Spinal cord (tissue), 10 donors: Measurements from ENCODE around the gene HSPA4. TPM values are rescaled to one million over a fixed set of nuclear protein-coding genes. Genes with fewer than 3 reads are reported as not detected.
"Not testable (repeated sequence)": the region's sequence is repeated elsewhere in the genome, so short reads cannot be mapped to it uniquely, and the experiment has no call there.

ENCODE experiments used
- DNase-seq, 6 donors: peaks; one replicate each; pipeline versions ENCODE4 v3.0.0 to v3.0.0-alpha.2; 2013 to 2015; ENCODE audit warnings: low spot score in 6 of 6, low read depth in 4 of 6
- H3K27ac ChIP-seq: one replicate; pipeline ENCODE4 v1.5.1; 2013; ENCODE audit warnings: low read depth, low read length, control low read depth
- H3K27me3 ChIP-seq: one replicate; pipeline ENCODE4 v1.6.1; 2013; ENCODE audit warnings: low read length; ENCODE audit not compliant: control insufficient read depth, insufficient read depth
- H3K36me3 ChIP-seq: one replicate; pipeline ENCODE4 v1.6.1; 2013; ENCODE audit warnings: low read length; ENCODE audit not compliant: control insufficient read depth, insufficient read depth
- H3K4me1 ChIP-seq: one replicate; pipeline ENCODE4 v1.6.1; 2013; ENCODE audit warnings: low read length; ENCODE audit not compliant: control insufficient read depth, insufficient read depth
- H3K4me3 ChIP-seq: one replicate; pipeline ENCODE4 v1.5.1; 2013; ENCODE audit warnings: low read depth, low read length, control low read depth
- H3K9me3 ChIP-seq: one replicate; pipeline ENCODE4 v1.6.1; 2013; ENCODE audit warnings: low read length; ENCODE audit not compliant: control insufficient read depth, insufficient read depth
- WGBS: methylation state at CpG from one replicate; pipeline ENCODE4 v1.1.5; 2013; ENCODE audit warnings: missing lambda C conversion rate; ENCODE audit not compliant: insufficient coverage; 5-methylcytosine and 5-hydroxymethylcytosine counted together
- polyA plus RNA-seq, 2 donors: library from polyadenylated mRNA; unstranded; fragments of 120-200 nt; gene quantifications; one replicate each; pipeline ENCODE4 v1.2.1, GENCODE V29; 2013; ENCODE audit not compliant: insufficient read length in 2 of 2
- total RNA-seq, 2 donors: library from RNA; depleted of rRNA in 1 of 2; stranded (reverse); fragments of 120-200 nt in 1 of 2; fragments of >200 nt in 1 of 2; gene quantifications; one replicate each; pipeline versions ENCODE4 v1.2.3 to v1.2.4, GENCODE V29; 2013 to 2014
- donor health status: healthy.

Gene HSPA4
- total and polyA plus RNA-seq, 4 donors = 75.8 to 114 (median 87.7) TPM

DNA sequence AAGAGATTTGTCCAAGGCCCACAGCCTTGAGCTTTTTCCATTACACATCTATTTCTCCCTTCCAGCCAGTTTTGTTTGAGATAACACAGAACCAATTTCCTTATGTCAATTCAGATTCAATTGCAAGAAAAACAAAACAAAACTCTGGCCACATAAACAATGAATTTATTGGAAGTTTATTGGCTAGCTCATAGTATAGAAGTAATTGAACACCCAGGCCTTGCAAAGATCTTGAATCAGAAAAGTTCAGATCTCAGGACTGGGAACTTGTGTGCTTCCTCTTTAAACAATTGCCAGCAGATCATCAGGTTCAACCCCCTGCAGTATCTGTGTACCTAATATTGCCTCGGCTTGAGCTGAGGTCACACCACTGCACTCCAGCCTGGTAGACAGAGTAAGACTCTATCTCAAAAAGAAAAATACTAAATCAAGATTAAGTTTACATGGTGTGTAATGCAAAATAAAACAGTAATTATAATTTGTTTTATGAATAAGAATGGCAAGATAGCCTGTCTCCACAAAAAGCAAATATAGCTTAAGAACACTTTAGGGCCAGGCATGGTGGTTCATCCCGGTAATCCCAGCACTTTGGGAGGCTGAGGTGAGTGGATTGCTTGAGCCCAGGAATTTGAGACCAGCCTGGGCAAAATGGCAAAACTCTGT lies 21.3 kb upstream of the HSPA4 start:
- no peak for DNase-seq
- WGBS = no CpG with 5 or more reads among the region's 2 CpGs
- H3K9me3 ChIP-seq = no peaks in the 10 kb centered on the region
- no peaks in the 10 kb centered on the region for H3K27me3 ChIP-seq
- no peak overlapping the region for H3K4me3 ChIP-seq
- no peaks in the 10 kb centered on the region for H3K4me1 ChIP-seq
- no peak overlapping the region for H3K27ac ChIP-seq
- H3K36me3 ChIP-seq = no peaks in the 10 kb centered on the region

DNA sequence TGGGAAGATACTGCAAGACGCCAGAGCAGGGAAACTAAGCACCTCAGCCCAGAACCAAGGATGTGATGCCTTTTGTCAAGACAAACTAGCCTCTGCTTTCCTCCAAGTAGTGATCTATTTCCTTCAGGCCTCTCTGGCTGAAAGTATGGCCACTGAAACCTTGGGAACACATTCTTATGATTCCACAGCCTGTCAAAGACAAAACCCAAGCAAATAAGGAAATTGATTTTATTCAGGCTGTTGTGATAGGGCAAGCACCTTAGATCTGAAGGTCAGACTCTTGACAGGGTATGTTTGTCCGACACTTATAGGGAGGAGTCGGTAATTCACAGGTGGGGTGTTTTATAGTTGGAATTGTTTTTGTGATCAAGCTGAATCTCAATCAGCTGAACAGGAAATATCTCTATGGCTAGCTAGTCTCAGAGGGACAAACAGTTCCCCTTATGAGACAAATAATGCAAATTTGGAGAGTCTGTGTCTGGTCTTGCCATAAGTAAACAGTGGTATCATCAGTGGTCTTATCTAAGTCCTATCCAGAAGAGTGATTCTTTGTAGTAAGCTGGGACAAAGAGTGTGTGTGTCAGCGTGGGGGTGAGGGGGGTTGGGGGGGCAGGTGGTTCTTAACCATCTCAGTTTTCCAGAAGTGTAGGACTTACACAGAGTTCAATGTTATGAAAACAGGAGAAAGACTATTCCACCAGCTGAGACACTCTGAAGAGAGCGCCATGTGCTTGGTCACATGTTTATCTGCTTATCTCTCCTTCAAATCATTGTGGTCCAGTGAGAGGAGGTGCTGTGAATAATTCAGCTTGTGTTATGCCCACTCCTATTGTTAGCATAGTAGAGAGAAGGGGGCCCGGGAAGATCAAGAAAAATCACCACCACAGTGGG lies 18.7 kb upstream of the HSPA4 start:
- 94% methylated on average over 2 of the region's 6 CpGs for WGBS
- no peak overlapping the region for H3K4me3 ChIP-seq
- no peak overlapping the region for H3K27ac ChIP-seq
- H3K27me3 ChIP-seq = no peaks in the 10 kb centered on the region
- no peaks in the 10 kb centered on the region for H3K36me3 ChIP-seq
- H3K4me1 ChIP-seq = no peaks in the 10 kb centered on the region
- DNase-seq = peak in 1 of 6 donors; percentile 27
- no peaks in the 10 kb centered on the region for H3K9me3 ChIP-seq

DNA sequence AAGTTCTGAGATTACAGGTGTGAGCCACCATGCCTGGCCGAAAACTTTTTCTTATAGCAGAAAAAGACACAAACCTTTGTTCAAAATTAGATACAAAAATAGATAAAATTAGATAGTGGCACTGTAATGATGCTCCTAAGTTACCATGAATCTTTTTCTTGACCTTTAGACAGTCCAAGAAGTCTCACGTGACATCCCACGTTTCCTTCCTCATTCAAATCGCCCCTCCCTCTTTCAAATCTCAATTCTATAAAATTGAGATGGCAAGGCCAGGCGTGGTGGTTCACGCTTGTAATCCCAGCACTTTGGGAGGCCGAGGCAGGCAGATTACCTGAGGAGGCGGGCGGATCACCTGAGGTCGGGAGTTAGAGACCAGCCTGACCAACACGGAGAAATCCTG lies 17.7 kb upstream of the HSPA4 start:
- Histone ChIP-seq H3K4me1 (no peaks in the 10 kb centered on the region), H3K4me3 (no peak overlapping the region), H3K9me3 (no peaks in the 10 kb centered on the region), H3K36me3 (no peaks in the 10 kb centered on the region), H3K27me3 (no peaks in the 10 kb centered on the region), H3K27ac (no peak overlapping the region)
- WGBS = 94% methylated on average over 9 of the region's 11 CpGs
- DNase-seq = no peak

DNA sequence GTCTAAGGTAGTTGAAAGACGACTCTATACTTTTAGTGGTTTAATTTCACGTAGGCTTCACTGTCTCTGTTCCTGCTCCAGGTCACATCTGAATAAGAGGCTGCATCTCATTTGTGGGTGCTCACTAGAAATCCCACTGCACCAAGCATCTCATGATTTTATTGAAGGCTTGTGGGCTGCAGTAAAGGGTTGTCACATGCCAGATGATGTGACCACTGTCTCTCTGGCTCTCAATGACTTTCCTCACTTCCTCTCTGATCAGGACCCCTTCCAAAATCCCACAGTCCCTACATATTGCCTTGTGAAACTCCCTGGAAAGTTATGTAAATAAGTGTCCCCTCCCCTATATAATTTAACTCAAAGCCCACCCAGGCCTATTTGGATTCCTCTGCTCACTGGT lies 16.6 kb upstream of the HSPA4 start:
- Histone ChIP-seq H3K36me3 (no peaks in the 10 kb centered on the region), H3K4me3 (no peak overlapping the region), H3K9me3 (no peaks in the 10 kb centered on the region), H3K4me1 (no peaks in the 10 kb centered on the region), H3K27me3 (no peaks in the 10 kb centered on the region), H3K27ac (no peak overlapping the region)
- WGBS = no CpG with 5 or more reads among the region's 2 CpGs
- no peak for DNase-seq

DNA sequence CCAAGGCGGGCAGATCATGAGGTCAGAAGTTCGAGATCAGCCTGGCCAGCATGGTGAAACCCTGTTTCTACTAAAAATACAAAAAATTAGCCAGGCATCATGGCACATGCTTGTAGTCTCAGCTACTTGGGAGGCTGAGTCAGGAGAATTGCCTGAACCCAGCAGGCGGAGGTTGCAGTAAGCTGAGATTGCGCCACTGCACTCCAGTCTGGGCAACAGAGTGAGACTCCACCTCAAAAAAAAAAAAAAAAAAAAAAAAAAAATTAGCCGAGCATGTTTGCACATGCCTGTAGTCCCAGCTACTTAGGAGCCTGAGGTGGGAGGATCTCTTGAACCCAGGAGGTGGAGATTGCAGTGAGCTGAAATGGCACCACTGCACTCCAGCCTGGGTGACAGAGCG lies 15.1 kb upstream of the HSPA4 start:
- WGBS = 100% methylated on average over 2 of the region's 6 CpGs
- H3K27ac ChIP-seq, H3K36me3 ChIP-seq, H3K9me3 ChIP-seq, H3K27me3 ChIP-seq, DNase-seq, H3K4me1 ChIP-seq, H3K4me3 ChIP-seq: not testable (repeated sequence)

DNA sequence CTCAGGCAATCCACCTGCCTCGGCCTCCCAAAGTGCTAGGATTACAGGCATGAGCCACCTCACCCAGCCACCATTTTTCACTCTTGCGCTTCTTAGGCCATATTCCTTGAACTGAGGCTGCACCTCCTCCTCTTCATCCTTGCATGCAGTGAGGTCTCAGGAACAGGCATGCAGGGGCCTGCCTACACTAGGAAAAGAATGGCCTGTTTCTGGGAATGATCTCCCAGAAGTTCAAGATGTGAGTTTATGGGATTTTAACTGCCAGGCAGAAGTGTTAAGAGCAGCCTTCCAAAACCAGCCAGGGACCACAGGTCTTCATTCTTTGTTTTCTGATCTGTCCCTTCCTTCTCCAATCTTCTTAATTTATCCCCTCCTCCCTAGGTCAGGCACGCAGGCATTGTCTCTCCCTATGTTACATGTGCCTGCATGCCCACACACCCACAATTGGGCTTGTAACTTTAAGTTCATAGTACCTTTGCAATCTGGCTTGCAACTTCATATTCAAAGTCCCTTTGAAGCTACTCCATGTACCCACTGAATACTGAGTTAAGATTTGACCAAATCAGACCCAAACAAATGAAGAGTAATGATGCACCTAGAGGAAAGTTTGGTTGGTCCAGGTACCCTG lies 10.5 kb upstream of the HSPA4 start:
- no peaks in the 10 kb centered on the region for H3K4me1 ChIP-seq
- H3K36me3 ChIP-seq = no peaks in the 10 kb centered on the region
- no peaks in the 10 kb centered on the region for H3K9me3 ChIP-seq
- no peak for DNase-seq
- H3K27ac ChIP-seq = no peak overlapping the region
- H3K27me3 ChIP-seq = no peaks in the 10 kb centered on the region
- no peak overlapping the region for H3K4me3 ChIP-seq
- 87% methylated on average over 3 of the region's 3 CpGs for WGBS

DNA sequence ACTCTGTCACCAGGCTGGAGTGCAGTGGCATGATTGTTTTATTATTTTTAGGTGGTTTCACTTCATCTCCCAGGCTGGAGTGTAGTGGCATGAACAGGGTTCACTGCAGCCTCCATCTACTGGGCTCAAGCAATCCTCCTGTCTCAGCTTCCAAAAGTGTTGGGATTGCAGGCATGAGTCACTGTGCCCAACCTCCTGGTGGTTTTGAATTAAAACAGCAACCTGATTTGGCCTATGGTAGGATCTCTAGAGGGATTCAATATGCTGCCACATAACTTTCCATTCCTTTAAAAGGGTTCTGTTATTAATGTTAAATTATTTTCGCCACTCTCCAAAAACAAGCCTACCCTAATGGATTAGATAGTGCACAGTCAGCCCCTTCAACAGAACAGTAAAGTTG lies 9.9 kb upstream of the HSPA4 start:
- Histone ChIP-seq H3K4me3 (no peak overlapping the region), H3K27ac (no peak overlapping the region), H3K36me3 (no peaks in the 10 kb centered on the region), H3K4me1 (no peaks in the 10 kb centered on the region), H3K9me3 (no peaks in the 10 kb centered on the region), H3K27me3 (no peaks in the 10 kb centered on the region)
- WGBS = no CpG with 5 or more reads among the region's 1 CpG
- no peak for DNase-seq

DNA sequence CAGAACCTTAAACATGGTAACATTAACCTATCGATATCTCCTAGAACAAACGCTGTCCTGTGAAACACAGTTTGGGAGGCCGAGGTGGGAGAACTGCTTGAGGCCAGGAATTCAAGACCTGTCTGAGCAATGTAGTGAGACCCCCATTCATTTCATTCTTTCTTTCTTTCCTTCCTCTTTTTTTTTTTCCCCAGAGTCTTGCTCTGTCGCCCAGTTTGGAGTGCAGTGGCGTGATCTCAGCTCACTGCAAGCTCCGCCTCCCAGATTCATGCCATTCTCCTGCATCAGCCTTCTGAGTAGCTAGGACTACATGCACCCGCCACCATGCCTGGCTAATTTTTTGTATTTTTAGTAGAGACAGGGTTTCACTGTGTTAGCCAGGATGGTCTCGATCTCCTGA lies 5.3 kb upstream of the HSPA4 start:
- not testable (repeated sequence) for DNase-seq, H3K27me3 ChIP-seq, H3K9me3 ChIP-seq, H3K36me3 ChIP-seq, H3K4me1 ChIP-seq, H3K4me3 ChIP-seq, H3K27ac ChIP-seq
- WGBS = 87% methylated on average over 8 of the region's 8 CpGs

DNA sequence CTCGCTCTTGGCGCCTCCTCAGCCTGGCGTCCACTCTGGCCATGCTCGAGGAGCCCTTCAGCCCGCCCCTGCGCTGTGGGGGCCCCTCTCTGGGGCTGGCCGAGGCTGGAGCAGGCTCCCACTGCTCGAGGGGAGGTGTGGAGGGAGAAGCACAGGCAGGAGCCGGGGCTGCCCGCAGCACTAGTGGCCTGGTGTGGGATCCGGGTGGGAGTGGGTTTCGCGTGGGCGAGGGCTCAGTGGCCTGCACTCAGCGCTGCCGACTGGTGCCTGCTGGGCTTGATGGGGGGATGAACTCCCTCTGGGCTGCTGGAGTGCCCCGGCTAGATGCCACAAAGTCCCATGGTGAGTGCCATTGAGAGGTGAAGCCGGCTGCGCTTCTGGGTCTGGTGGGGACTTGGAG lies 4.4 kb upstream of the HSPA4 start:
- no peak for DNase-seq
- 89% methylated on average over 19 of the region's 19 CpGs for WGBS
- Histone ChIP-seq H3K36me3 (no peaks in the 10 kb centered on the region), H3K27ac (no peak overlapping the region), H3K4me3 (no peak overlapping the region), H3K9me3 (no peaks in the 10 kb centered on the region), H3K27me3 (no peaks in the 10 kb centered on the region), H3K4me1 (peaks cover 6% of the 10 kb centered on the region)
